Measurements from ENCODE around the gene ZDHHC12.
A peak's percentile ranks its signal among the peaks of the same experiment; 100 is the strongest.

Gene ZDHHC12, protein sequence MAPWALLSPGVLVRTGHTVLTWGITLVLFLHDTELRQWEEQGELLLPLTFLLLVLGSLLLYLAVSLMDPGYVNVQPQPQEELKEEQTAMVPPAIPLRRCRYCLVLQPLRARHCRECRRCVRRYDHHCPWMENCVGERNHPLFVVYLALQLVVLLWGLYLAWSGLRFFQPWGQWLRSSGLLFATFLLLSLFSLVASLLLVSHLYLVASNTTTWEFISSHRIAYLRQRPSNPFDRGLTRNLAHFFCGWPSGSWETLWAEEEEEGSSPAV

DNA sequence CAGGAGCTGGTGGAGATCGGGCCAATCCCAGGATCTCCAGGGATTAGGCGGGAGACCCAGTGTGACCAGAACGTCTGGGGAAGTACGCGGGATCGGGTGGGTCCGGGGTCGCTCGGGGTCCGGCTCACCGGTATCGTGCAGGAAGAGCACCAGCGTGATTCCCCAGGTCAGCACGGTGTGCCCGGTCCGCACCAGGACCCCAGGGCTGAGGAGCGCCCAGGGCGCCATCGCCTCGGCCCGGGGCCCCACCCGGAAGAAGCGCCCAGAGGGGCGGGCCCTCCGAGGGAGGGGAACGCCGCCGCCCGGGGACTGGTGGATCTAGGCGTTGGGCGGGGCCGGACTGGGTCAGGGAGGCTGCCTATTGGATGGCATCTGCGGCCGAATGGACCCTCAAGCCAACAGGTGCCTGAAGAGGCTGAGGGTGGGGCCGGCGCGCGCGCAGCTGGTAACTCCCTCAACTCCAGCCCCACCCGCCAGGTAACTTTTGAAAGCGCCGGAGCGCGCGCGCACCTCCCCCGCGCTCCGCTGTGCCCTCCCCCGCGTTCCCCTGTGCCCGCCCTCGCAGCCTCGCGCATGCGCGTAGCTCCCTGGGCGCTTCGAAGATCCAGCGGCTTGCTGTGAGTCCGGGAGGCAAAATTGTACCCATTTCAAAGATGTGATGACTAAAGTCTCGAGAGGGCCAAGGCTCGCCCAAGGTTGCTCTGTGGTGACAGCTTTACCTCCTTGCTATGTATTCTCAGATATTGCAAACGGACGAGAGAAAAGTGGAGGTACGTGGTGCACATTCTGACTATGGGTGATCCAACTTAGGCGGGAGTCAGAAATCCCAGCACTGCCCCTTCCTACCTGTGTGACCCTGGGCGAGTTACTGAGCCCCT lies at the start of gene ZDHHC12:
TSS of gene ZDHHC12 (minus strand) at position 262 of the 878 bp plus-strand sequence. CDS start at position 228, 34 bp downstream.
- peak; percentile 84 for DNase-seq (ENCODE audit: low spot score)

- no peak for DNase-seq (ENCODE audit: low spot score)
These were observed 49.1 kb upstream of the ZDHHC12 start for GRCh38 chr9:128773049-128773448.

- DNase-seq (ENCODE audit: low spot score), result peak; percentile 79
These were observed 48.0 kb upstream of the ZDHHC12 start, which contains the start of gene ZER1 for GRCh38 chr9:128771745-128772519. Gene ZER1, minus strand, starts transcription at chr9:128771927. Its CDS starts 16,362 bp downstream, at chr9:128755565.

- peak; percentile 20 for DNase-seq (ENCODE audit: low spot score)
These were observed 47.3 kb upstream of the ZDHHC12 start for GRCh38 chr9:128771094-128771721.

GRCh38 chr9:128770286-128771030 lies 46.5 kb upstream of the ZDHHC12 start:
- no peak for DNase-seq (ENCODE audit: low spot score)

GRCh38 chr9:128768606-128769005 lies 44.7 kb upstream of the ZDHHC12 start:
- DNase-seq (ENCODE audit: low spot score), result no peak

GRCh38 chr9:128765499-128765898 lies 41.6 kb upstream of the ZDHHC12 start:
- no peak for DNase-seq (ENCODE audit: low spot score)

DNA sequence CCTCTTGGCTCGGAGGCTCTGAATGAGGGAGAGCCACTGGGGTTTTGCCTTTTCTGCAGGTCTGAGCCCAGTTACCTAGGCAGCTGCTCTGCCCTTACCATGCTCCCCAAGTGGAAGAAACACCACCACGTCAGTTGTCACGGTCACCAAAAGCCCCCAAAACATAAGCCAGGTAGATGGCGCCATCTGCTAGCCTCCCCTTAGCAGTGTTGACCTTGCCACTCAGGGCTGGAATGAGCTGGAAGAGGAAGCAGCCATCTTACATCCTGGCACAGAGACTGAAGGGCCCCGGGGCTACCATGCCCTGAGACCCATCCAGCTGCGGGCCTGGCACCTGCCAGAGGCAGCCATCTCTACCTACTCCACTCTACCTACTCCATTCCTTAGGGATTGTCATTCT lies 40.4 kb upstream of the ZDHHC12 start:
- DNase-seq (ENCODE audit: low spot score), result no peak

GRCh38 chr9:128762671-128763449 lies 38.9 kb upstream of the ZDHHC12 start:
- DNase-seq (ENCODE audit: low spot score), result peak; percentile 13

- DNase-seq (ENCODE audit: low spot score), result no peak
These were observed 33.7 kb upstream of the ZDHHC12 start for GRCh38 chr9:128757602-128758001.

- DNase-seq (ENCODE audit: low spot score), result no peak
These were observed 29.7 kb upstream of the ZDHHC12 start for GRCh38 chr9:128753627-128754026.

- no peak for DNase-seq (ENCODE audit: low spot score)
These were observed 27.1 kb upstream of the ZDHHC12 start for GRCh38 chr9:128750926-128751595.

DNA sequence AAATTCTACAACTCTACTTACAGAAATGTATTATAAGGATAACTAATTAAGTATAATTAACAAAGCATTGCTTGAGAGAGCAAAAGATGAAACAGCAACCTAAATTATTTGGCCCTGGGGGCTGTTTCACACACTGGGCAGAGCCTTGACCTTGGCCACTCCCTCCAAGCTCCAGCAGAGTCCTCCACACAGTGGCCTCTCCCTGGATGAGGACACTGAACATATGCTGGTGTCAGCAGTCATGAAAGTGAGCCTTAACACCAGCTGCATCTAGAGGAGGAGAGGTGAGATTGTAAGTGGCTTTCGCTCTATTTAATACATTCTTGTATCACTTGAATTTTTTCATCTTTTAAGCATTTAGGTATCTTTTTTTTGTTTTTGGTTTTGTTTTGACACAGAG lies 23.3 kb upstream of the ZDHHC12 start:
- no peak for DNase-seq (ENCODE audit: low spot score)

- no peak for DNase-seq (ENCODE audit: low spot score)
These were observed 19.5 kb upstream of the ZDHHC12 start for GRCh38 chr9:128743421-128743820.

GRCh38 chr9:128742401-128742800 lies 18.5 kb upstream of the ZDHHC12 start:
- DNase-seq (ENCODE audit: low spot score), result no peak

GRCh38 chr9:128735373-128735772 lies 11.4 kb upstream of the ZDHHC12 start:
- peak; percentile 30 for DNase-seq (ENCODE audit: low spot score)

DNA sequence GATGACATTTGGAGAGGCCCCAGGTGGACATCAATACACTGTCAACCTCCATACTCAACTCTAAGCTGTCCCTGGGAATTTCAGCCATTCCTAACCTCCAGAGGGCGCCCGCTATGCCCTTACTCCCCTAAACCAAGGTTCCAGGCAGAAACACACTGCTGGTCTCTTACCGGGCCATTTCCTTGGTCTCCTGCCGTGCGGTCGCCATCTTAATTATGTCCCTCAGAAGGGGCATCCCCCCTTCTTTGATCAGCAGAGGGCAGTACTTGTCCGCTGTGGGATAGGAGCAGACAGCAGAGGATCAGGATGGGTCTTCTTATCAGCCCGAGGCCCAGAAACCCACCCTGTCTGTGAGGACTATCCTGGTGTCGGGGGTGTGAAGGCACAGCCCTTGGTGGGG lies 9.3 kb upstream of the ZDHHC12 start:
- peak; percentile 61 for DNase-seq (ENCODE audit: low spot score)

DNA sequence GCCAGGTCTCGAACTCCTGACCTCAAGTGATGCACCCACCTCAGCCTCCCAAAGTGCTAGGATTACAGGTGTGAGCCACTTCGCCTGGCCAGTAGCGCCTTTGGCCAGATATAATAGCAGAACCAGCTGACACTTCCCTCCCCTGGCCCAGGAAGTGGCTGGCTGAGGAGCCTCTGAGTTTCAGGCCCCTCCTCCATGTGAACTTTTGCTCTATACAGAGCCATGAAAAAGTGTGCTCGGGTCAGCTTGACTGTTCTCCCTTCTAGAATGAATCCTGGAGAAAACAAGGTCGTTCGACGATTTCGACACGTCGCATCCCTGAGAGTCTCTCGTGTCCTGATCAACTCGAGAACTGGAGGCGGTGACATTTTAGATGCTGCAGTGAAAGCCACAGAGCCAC lies 8.6 kb upstream of the ZDHHC12 start:
- no peak for DNase-seq (ENCODE audit: low spot score)

- no peak for DNase-seq (ENCODE audit: low spot score)
These were observed 7.8 kb upstream of the ZDHHC12 start for GRCh38 chr9:128731691-128732090.

- DNase-seq (ENCODE audit: low spot score), result no peak
These were observed 7.2 kb upstream of the ZDHHC12 start for GRCh38 chr9:128731093-128731492.
